ENCODE results near the gene MST1R. TPM values are rescaled to one million over a fixed set of nuclear protein-coding genes. Genes with fewer than 3 reads are reported as not detected.
A peak's percentile ranks its signal among the peaks of the same experiment; 100 is the strongest.
"Not testable (repeated sequence)": the region's sequence is repeated elsewhere in the genome, so short reads cannot be mapped to it uniquely, and the experiment has no call there.

Gene MST1R
- total RNA-seq = under 0.01 and 0.32 TPM in 2 replicates

GRCh38 chr3:49903451-49904424 is at the start of gene MST1R:
Gene MST1R, minus strand, starts transcription at chr3:49903873. Its CDS starts 264 bp downstream, at chr3:49903609.
- H3K4me3 ChIP-seq (ENCODE audit: low read depth, low read length) = peak within 1 kb of the TSS; percentile 54
- no peak for TF ChIP-seq CTCF (IDR thresholded peaks at IDR 0.05; ENCODE audit: insufficient read depth, low read depth, low read length)
- DNase-seq (ENCODE audit: low read depth) = peak; percentile 39

GRCh38 chr3:49952924-49953323 is 49.3 kb upstream of the MST1R start:
- no peak for DNase-seq (ENCODE audit: low read depth)
- H3K4me3 ChIP-seq (ENCODE audit: low read depth, low read length) = no peak overlapping the region
- TF ChIP-seq CTCF (IDR thresholded peaks at IDR 0.05; ENCODE audit: insufficient read depth, low read depth, low read length) = no peak

- DNase-seq (ENCODE audit: low read depth) = no peak
- H3K4me3 ChIP-seq (ENCODE audit: low read depth, low read length) = no peak overlapping the region
- TF ChIP-seq CTCF (IDR thresholded peaks at IDR 0.05; ENCODE audit: insufficient read depth, low read depth, low read length) = no peak
Measured at GRCh38 chr3:49942651-49943050, 39.0 kb upstream of the MST1R start.

GRCh38 chr3:49940667-49941249 is 37.1 kb upstream of the MST1R start:
- TF ChIP-seq CTCF (IDR thresholded peaks at IDR 0.05; ENCODE audit: insufficient read depth, low read depth, low read length) = no peak
- peak; percentile 12 for DNase-seq (ENCODE audit: low read depth)
- peak overlapping the region; percentile 94 for H3K4me3 ChIP-seq (ENCODE audit: low read depth, low read length)

- H3K4me3 ChIP-seq (ENCODE audit: low read depth, low read length) = peak within 1 kb of the TSS; percentile 94
- DNase-seq (ENCODE audit: low read depth) = peak; percentile 99
- TF ChIP-seq CTCF (IDR thresholded peaks at IDR 0.05; ENCODE audit: insufficient read depth, low read depth, low read length) = peak; percentile 1
Measured at GRCh38 chr3:49939858-49940666, 36.4 kb upstream of the MST1R start, which contains the start of gene RBM6. Gene RBM6, plus strand, starts transcription at chr3:49940150. Its CDS starts 22,492 bp downstream, at chr3:49962642.

GRCh38 chr3:49937090-49937489 is 33.4 kb upstream of the MST1R start:
- no peak for TF ChIP-seq CTCF (IDR thresholded peaks at IDR 0.05; ENCODE audit: insufficient read depth, low read depth, low read length)
- no peak overlapping the region for H3K4me3 ChIP-seq (ENCODE audit: low read depth, low read length)
- DNase-seq (ENCODE audit: low read depth) = peak; percentile 16

GRCh38 chr3:49932281-49932680 is 28.6 kb upstream of the MST1R start:
- H3K4me3 ChIP-seq (ENCODE audit: low read depth, low read length); DNase-seq (ENCODE audit: low read depth): not testable (repeated sequence)

Measured in fibroblast of villous mesenchyme (primary cell).